Central memory CD8-positive, alpha-beta T cell (primary cell): ENCODE measurements around the gene MRPL40.

Source experiments
- ATAC-seq: fragments of 150-1000 bp; cut with Tn5 transposase; replicated peaks from 2 replicates; pipeline ENCODE4 v1.10.0; 2022; ENCODE audit warnings: mild to moderate bottlenecking, moderate FRiP score, moderate number of reproducible peaks; ENCODE audit not compliant: poor library complexity, severe bottlenecking; ENCODE audit errors: extremely low read depth
- DNase-seq, 2 donors: peaks; one replicate each; pipeline ENCODE4 v3.0.0; 2021; ENCODE audit warnings: low spot score in 2 of 2
- H3K27ac Mint-ChIP-seq: one replicate; pipeline ENCODE4 v1.8.0; 2022; ENCODE audit warnings: low read depth, mild to moderate bottlenecking, moderate library complexity, mixed read lengths
- H3K27me3 Mint-ChIP-seq: one replicate; pipeline ENCODE4 v1.8.0; 2022; ENCODE audit warnings: mixed read lengths
- H3K36me3 Mint-ChIP-seq: one replicate; pipeline ENCODE4 v1.8.0; 2022; ENCODE audit warnings: mild to moderate bottlenecking, moderate library complexity, mixed read lengths; ENCODE audit not compliant: insufficient read depth
- H3K4me1 Mint-ChIP-seq: one replicate; pipeline ENCODE4 v1.8.0; 2022; ENCODE audit warnings: mixed read lengths
- H3K4me3 Mint-ChIP-seq: one replicate; pipeline ENCODE4 v1.8.0; 2022; ENCODE audit warnings: mild to moderate bottlenecking, moderate library complexity, mixed read lengths
- H3K9me3 Mint-ChIP-seq: one replicate; pipeline ENCODE4 v1.8.0; 2022; ENCODE audit warnings: mixed read lengths

Gene MRPL40

DNA sequence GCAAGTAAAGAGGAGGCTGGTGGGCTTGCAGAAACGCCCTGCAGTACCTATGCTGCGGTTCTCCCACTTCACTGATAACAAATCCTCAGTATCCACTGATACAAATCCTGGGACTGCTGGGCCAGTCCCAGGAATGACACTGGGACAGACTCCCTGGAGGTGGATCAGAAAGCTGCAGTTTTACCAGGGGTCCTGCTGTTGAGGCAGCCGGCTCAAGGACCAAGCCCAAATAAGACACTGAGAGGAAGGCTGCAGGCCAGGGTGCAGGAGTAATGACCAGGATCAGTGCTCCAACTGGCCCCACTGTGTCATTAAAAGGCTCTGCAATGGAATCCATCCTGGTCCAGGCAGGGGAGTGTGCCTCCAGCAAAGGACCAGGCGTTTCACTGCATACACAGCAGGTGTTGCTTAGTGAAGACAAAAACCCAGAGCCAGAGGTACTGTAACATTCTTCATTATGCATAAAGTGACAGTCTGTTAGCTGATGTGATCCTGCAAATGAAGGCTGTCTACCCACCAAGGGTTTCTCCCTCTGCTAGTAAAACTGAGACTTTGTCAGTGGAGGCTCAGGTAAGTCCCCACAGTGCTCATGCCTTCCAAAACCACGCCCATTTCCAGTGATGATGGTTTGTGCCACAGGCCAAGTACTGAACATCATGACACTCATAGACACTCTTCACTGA, 16.5 kb downstream of the MRPL40 start:
- Mint-ChIP-seq H3K27ac (no peak overlapping the region), H3K4me3 (peak overlapping the region; percentile 82), H3K36me3 (peaks cover 35% of the 10 kb centered on the region), H3K9me3 (no peaks in the 10 kb centered on the region), H3K4me1 (peaks cover 35% of the 10 kb centered on the region), H3K27me3 (no peaks in the 10 kb centered on the region)
- DNase-seq (no peak), ATAC-seq (no peak)

DNA sequence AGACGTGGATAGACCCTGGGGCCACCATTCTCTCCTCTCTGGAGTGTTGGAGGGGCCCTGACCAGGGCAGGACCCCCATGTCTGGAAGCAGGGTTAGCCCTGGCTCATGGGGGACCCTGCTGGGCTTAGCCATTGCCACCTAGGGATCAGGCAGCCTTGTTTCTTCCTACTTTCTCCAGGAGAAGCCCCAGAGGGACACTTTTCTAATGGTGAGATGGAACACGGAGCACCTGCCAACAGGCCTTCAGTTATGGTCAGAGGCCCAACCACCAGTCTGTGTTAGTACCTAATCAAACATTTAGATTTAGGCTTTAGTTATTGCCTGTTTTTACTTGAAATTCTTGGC, 17.1 kb downstream of the MRPL40 start:
- no peak for ATAC-seq
- DNase-seq: no peak
- peaks cover 32% of the 10 kb centered on the region for H3K4me1 Mint-ChIP-seq
- no peak overlapping the region for H3K4me3 Mint-ChIP-seq
- no peaks in the 10 kb centered on the region for H3K9me3 Mint-ChIP-seq
- H3K27me3 Mint-ChIP-seq: no peaks in the 10 kb centered on the region
- peaks cover 39% of the 10 kb centered on the region for H3K36me3 Mint-ChIP-seq
- H3K27ac Mint-ChIP-seq: no peak overlapping the region

DNA sequence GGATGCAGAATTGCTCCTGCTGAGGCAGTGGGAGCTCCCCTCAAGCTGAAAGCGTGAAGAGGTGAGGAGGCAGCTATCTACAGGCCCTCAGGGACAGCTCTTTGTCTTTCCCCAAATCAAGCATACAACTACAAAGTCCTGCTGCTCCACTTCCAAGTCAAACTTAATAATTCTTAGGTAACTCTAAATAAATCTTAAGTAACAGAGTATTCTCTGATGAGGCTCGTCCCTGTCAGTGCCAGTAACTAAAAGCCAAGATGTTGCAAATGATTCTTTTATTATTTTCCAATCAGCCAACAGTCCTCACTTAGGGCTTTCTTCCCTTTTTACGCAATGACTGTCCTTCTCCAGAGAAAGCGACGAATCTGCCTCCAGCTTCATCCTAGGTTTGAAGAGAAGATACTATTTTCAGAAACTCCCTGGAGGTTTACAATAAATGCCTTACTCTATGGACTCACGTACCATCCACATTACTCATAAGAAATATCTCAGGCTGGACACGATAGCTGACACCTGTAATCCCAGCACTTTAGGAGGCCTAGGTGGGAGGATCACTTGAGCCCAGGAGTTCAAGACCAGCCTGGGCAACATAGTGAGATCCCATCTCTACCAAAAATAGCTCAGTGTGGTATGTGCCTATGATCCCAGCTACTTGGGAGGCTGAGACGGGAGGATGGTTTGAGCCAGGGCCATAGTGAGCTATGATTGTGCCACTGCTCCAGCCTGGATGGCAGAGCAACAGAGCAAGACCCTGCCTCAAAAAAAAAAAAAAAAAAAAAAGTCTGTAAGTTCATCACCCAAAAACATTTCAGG, 18.2 kb downstream of the MRPL40 start:
- Mint-ChIP-seq H3K27ac (no peak overlapping the region), H3K27me3 (no peaks in the 10 kb centered on the region), H3K36me3 (peaks cover 43% of the 10 kb centered on the region), H3K4me1 (peaks cover 20% of the 10 kb centered on the region), H3K9me3 (no peaks in the 10 kb centered on the region), H3K4me3 (no peak overlapping the region)
- ATAC-seq (no peak), DNase-seq (no peak)

DNA sequence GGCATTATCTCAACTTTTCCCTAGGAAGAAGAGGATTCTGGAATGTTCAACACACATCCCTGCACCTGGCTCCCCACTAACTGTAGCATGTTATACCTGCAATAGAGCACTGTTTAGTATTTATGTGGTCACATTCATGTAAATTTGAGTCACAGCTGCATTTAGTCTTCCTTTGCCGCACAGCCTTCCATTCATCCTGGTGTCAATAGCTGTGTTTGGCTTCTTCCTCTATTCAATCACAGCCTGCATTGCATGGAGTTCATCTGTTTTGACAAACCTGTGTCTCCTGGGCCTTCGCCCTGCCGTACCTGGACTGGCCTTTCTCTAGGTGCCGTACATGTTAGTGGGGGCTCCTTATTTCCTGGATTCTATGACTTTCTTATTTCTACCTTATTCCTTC, 19.2 kb downstream of the MRPL40 start:
- Mint-ChIP-seq H3K27me3 (no peaks in the 10 kb centered on the region), H3K4me3 (no peak overlapping the region), H3K36me3 (peaks cover 49% of the 10 kb centered on the region), H3K9me3 (no peaks in the 10 kb centered on the region), H3K4me1 (peaks cover 12% of the 10 kb centered on the region), H3K27ac (peak overlapping the region; percentile 8)
- ATAC-seq: no peak
- DNase-seq: no peak

DNA sequence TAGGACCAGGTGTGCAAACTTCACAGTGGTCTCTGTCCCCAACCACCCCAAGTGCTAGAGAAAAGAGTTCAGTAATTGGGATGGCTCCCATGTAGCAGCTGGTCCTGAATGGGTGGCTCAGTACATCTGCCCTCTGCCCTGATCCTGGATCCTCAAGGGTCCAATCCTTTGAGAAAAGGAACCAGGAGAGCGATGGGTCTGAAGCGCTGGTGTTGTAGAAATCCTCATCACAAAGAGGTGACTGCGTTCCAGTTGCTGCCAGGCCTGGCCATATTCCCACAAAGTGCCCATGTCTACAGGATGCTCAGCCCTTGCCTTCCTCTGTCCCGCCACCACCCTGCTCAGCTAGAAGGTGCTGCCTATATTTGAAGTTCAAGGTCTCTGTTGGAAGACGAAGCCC, 21.4 kb downstream of the MRPL40 start:
- peaks cover 49% of the 10 kb centered on the region for H3K36me3 Mint-ChIP-seq
- ATAC-seq (no peak), DNase-seq (no peak)
- no peaks in the 10 kb centered on the region for H3K9me3 Mint-ChIP-seq
- no peak overlapping the region for H3K27ac Mint-ChIP-seq
- H3K4me3 Mint-ChIP-seq: no peak overlapping the region
- H3K27me3 Mint-ChIP-seq: no peaks in the 10 kb centered on the region
- no peaks in the 10 kb centered on the region for H3K4me1 Mint-ChIP-seq

DNA sequence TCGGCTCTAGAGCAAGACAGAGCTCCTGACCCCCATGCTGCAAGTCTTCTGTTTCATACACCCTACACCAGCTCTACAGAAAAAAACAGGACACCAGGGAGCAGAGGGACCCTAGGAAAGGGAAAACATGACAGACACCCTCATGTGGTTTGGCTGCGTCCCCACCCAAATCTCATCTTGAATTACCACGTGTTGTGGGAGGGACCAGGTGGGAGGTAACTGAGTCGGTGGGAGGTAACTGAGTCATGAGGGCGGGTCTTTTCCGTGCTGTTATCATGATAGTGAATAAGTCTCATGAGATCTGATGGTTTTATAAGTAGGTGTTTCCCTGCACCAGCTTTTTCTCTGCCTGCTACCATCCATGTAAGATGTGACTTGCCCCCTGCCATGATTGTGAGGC, 21.8 kb downstream of the MRPL40 start:
- no peaks in the 10 kb centered on the region for H3K27me3 Mint-ChIP-seq
- no peaks in the 10 kb centered on the region for H3K9me3 Mint-ChIP-seq
- peaks cover 48% of the 10 kb centered on the region for H3K36me3 Mint-ChIP-seq
- no peaks in the 10 kb centered on the region for H3K4me1 Mint-ChIP-seq
- no peak overlapping the region for H3K27ac Mint-ChIP-seq
- ATAC-seq: no peak
- no peak for DNase-seq
- no peak overlapping the region for H3K4me3 Mint-ChIP-seq

DNA sequence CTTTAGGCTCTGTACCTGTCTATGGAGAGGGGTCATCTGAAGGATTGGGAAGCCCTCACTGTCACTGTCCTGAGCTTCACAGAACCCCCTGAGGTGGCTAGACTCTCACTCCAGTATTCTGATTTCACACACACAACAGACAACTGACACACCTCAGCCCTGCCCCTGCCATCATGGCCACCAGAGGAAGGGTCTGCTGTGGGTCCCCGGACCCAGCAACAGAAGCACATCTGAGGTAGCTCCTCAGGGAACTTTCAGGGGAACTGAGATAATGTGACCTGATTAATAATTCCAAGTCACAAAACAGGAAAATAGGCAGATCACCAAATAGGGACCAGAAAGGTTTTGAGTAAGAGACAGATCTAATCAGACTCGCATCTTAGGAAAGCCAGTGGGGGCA, 22.7 kb downstream of the MRPL40 start:
- peaks cover 52% of the 10 kb centered on the region for H3K36me3 Mint-ChIP-seq
- ATAC-seq: no peak
- no peak overlapping the region for H3K27ac Mint-ChIP-seq
- H3K4me3 Mint-ChIP-seq: no peak overlapping the region
- no peaks in the 10 kb centered on the region for H3K27me3 Mint-ChIP-seq
- DNase-seq: no peak
- no peaks in the 10 kb centered on the region for H3K9me3 Mint-ChIP-seq
- H3K4me1 Mint-ChIP-seq: no peaks in the 10 kb centered on the region

DNA sequence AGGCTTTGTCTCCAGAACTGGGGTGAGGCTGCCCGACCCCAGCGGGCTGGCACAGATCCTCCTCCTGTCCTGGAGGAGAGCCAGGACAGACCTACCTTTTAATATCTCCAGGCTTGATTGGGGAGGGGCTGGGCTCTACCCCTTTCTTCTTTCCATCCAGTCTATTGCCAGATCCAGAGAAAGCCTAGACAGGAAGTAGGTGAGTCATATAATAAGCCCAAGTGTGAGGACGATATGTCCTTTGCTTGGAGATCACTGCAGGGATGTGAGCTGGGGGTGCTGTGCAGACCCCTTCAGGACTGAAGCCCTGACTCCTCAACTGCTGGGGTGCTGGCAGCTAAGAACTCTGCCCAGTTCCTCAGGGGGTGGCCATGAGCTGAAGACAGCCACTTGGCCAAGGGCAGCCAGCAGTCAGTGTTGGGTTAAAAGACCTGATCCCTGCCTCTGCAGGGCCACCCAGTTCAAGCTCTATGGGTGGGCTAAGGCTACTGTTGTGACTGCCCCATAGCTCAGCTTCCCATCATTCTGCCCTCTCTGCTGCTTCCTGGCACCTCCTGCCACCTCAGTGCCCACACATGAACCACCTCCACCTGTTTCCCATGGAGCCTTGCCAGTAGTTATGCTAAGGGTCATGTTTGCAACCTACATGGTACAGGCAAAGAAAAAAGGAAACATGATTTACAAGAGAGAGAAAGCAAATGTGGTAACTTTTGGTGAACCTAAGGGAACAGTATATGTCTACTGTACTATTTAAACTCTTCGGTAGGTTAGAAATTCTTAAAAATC, 23.4 kb downstream of the MRPL40 start:
- ATAC-seq: no peak

DNA sequence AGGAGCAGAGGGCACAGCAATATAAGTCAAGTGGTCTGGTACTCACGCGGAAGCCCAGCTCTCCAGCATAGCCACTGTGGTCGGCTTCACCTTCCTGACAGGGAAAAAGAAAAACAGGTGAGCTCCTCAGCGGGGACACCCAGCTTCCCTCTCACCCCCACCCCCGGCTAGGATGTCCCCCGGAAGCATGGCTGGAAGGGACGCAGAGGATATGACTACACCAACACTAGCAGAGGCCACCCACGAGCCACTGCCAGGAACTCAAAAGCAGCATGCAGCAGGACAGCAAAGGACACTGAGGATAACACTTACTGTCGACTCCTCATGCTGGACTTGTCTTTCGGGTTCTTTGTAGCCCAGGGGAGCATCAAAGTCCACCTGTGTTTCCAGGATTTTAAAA, 24.2 kb downstream of the MRPL40 start:
- Mint-ChIP-seq H3K4me3 (no peak overlapping the region), H3K4me1 (no peaks in the 10 kb centered on the region), H3K27me3 (no peaks in the 10 kb centered on the region), H3K27ac (peak overlapping the region; percentile 37), H3K9me3 (no peaks in the 10 kb centered on the region), H3K36me3 (peaks cover 54% of the 10 kb centered on the region)
- DNase-seq: no peak
- no peak for ATAC-seq

More for the DNA sequence above, 23.4 kb downstream of the MRPL40 start:
- Mint-ChIP-seq H3K9me3 (no peaks in the 10 kb centered on the region), H3K4me3 (no peak overlapping the region), H3K4me1 (no peaks in the 10 kb centered on the region), H3K36me3 (peaks cover 54% of the 10 kb centered on the region), H3K27me3 (no peaks in the 10 kb centered on the region), H3K27ac (peak overlapping the region; percentile 37)
- DNase-seq: no peak

DNA sequence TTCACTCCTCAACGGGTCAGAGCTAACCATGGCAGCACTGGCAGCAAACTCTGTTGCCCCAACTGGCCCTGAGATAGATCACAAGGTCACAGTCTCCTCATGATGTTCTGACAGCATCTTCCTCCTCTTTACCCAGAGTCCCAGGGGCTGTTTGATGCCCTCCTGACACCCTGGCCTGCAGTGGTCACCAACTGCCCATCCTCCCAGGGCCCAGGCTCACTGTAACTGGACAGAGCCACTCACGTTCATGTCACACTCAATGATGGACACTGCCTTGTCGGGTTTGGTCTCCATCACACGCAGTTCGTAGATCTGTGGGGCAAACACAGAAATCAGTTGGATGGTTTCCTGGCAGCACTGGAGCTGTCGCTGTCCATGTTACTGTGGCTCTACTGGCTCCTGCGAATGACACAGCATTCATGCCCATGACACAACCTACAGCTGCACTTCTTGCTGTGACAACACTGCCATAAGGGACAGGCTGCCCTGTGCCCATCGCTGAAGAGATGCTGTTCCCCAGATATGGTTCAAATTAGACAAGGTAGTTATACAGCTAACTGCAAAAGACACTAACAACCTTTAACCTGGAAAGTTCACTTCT, 25.6 kb downstream of the MRPL40 start:
- H3K27me3 Mint-ChIP-seq: no peaks in the 10 kb centered on the region
- no peaks in the 10 kb centered on the region for H3K9me3 Mint-ChIP-seq
- DNase-seq (no peak), ATAC-seq (no peak)
- H3K4me3 Mint-ChIP-seq: no peak overlapping the region
- H3K4me1 Mint-ChIP-seq: no peaks in the 10 kb centered on the region
- H3K27ac Mint-ChIP-seq: peak overlapping the region; percentile 35
- H3K36me3 Mint-ChIP-seq: peaks cover 52% of the 10 kb centered on the region

DNA sequence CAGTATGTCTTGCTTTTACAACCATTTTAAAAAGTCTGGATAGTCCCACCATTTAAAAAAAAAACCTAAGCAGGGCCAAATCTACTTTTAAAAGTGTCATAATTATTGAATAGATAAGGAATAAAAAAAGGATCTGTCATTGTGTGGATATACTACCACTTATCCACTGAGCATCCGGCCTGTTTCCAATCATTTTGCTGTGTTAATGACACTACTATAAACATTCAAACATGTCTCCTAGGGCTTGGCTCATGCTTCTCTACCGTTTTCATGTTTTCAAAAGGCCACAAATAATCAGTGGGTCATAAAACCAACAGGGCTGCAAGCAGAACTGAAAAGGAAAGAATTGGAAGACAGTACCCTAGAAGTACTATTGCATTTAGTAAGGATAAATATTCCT, 27.7 kb downstream of the MRPL40 start:
- H3K4me3 Mint-ChIP-seq: no peak overlapping the region
- DNase-seq: no peak
- no peaks in the 10 kb centered on the region for H3K9me3 Mint-ChIP-seq
- no peak for ATAC-seq
- peaks cover 7% of the 10 kb centered on the region for H3K4me1 Mint-ChIP-seq
- H3K27me3 Mint-ChIP-seq: no peaks in the 10 kb centered on the region
- H3K36me3 Mint-ChIP-seq: peaks cover 44% of the 10 kb centered on the region
- H3K27ac Mint-ChIP-seq: no peak overlapping the region

DNA sequence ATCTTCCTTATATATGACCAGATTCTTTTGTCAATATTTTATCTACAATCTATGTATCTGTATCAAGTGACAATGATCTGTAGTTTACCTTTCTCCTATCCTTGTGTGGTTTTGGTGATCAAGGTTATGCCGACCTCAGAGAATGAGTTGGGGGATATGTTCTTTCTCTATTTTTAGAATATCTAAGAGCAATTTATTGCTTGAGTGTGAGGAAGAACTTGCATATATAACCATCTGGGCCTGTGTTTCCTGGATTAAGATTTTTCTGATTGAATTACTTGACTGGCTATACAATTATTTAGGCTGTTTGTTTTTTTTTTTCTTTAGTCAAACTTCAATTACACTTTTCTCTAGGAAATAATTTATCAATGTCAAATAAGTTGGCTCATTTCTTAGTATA, 29.2 kb downstream of the MRPL40 start:
- Mint-ChIP-seq H3K36me3 (peaks cover 41% of the 10 kb centered on the region), H3K4me3 (no peak overlapping the region), H3K27me3 (no peaks in the 10 kb centered on the region), H3K9me3 (no peaks in the 10 kb centered on the region), H3K4me1 (peaks cover 12% of the 10 kb centered on the region), H3K27ac (no peak overlapping the region)
- DNase-seq (no peak), ATAC-seq (no peak)
